ENCODE results near the gene OSM. TPM values are rescaled to one million over a fixed set of nuclear protein-coding genes. Genes with fewer than 3 reads are reported as not detected.

Gene OSM
- total RNA-seq, 1 donor from 2014 or later: 0.36 TPM

GRCh38 chr22:30263883-30264282 is 2.8 kb downstream of the OSM start:
- no peak for DNase-seq (ENCODE audit: low spot score)

GRCh38 chr22:30262917-30263741 is 3.5 kb downstream of the OSM start:
- DNase-seq (ENCODE audit: low spot score): no peak

GRCh38 chr22:30262112-30262511 is 4.5 kb downstream of the OSM start:
- DNase-seq (ENCODE audit: low spot score): no peak

- DNase-seq (ENCODE audit: low spot score): no peak
Measured at GRCh38 chr22:30261134-30261533, 5.5 kb downstream of the OSM start.

GRCh38 chr22:30260682-30261081 is 6.0 kb downstream of the OSM start:
- no peak for DNase-seq (ENCODE audit: low spot score)

- DNase-seq (ENCODE audit: low spot score): no peak
Measured at GRCh38 chr22:30260276-30260675, 6.4 kb downstream of the OSM start.

- no peak for DNase-seq (ENCODE audit: low spot score)
Measured at GRCh38 chr22:30254314-30254713, 12.3 kb downstream of the OSM start.

GRCh38 chr22:30253205-30253852 is 13.3 kb downstream of the OSM start:
- DNase-seq (ENCODE audit: low spot score): peak; percentile 74

GRCh38 chr22:30252411-30253204 is 14.0 kb downstream of the OSM start:
- no peak for DNase-seq (ENCODE audit: low spot score)

GRCh38 chr22:30251711-30252110 is 14.9 kb downstream of the OSM start:
- no peak for DNase-seq (ENCODE audit: low spot score)

- no peak for DNase-seq (ENCODE audit: low spot score)
Measured at GRCh38 chr22:30250661-30251267, 15.9 kb downstream of the OSM start.

- DNase-seq (ENCODE audit: low spot score): no peak
Measured at GRCh38 chr22:30250039-30250565, 16.5 kb downstream of the OSM start.

GRCh38 chr22:30249049-30250038 is 17.3 kb downstream of the OSM start:
- DNase-seq (ENCODE audit: low spot score): no peak

- DNase-seq (ENCODE audit: low spot score): no peak
Measured at GRCh38 chr22:30248484-30248883, 18.2 kb downstream of the OSM start.

- no peak for DNase-seq (ENCODE audit: low spot score)
Measured at GRCh38 chr22:30247974-30248373, 18.7 kb downstream of the OSM start.

- no peak for DNase-seq (ENCODE audit: low spot score)
Measured at GRCh38 chr22:30247561-30247960, 19.1 kb downstream of the OSM start.

- DNase-seq (ENCODE audit: low spot score): no peak
Measured at GRCh38 chr22:30246814-30247376, 19.8 kb downstream of the OSM start.

- no peak for DNase-seq (ENCODE audit: low spot score)
Measured at GRCh38 chr22:30245985-30246813, 20.5 kb downstream of the OSM start, which contains the start of gene LIF. Gene LIF (minus strand): TSS chr22:30246759. CDS start chr22:30246695, 64 bp downstream.

All from ureter (tissue), 1 donor.